NT2/D1 (cell line): ENCODE data around the gene CEACAM3.
"Not testable (repeated sequence)": the region's sequence is repeated elsewhere in the genome, so short reads cannot be mapped to it uniquely, and the experiment has no call there.

ENCODE experiments used
- SUZ12 ChIP-seq: IDR thresholded peaks from 2 replicates; pipeline ENCODE4 v1.6.1; 2011; ENCODE audit not compliant: insufficient read length, insufficient read depth; ENCODE audit errors: extremely low read depth
- YY1 ChIP-seq: IDR thresholded peaks from 2 replicates; pipeline ENCODE4 v1.6.1; 2011; ENCODE audit not compliant: insufficient read length, insufficient read depth
- ZNF274 ChIP-seq: IDR thresholded peaks from 2 replicates; pipeline ENCODE4 v1.6.1; 2011; ENCODE audit warnings: mild to moderate bottlenecking, low read depth, low read length

- TF ChIP-seq SUZ12, YY1, ZNF274: not testable (repeated sequence)
Observed at GRCh38 chr19:41768105-41768504, 28.3 kb upstream of the CEACAM3 start.
